Suprapubic skin (tissue), 4 donors: ENCODE measurements around the gene SLC39A3.

Experiments
- CTCF ChIP-seq, 2 donors: fragments of 200-600 bp in 1 of 2; fragments of 450-650 bp in 1 of 2; sonication (generic) in 1 of 2; IDR thresholded peaks; one replicate each; pipeline ENCODE4 v1.5.1; 2016 to 2019; ENCODE audit warnings: antibody characterized with exemption in 2 of 2, mild to moderate bottlenecking in 1 of 2, moderate library complexity in 1 of 2
- EP300 ChIP-seq: sonication (generic); formaldehyde crosslinking; IDR thresholded peaks from one replicate; pipeline ENCODE4 v1.6.1; 2017; ENCODE audit warnings: antibody characterized with exemption
- POLR2A ChIP-seq, 2 donors: fragments of 450-650 bp; IDR thresholded peaks; one replicate each; pipeline ENCODE4 v1.6.1; 2017; ENCODE audit warnings: antibody characterized with exemption in 2 of 2, mild to moderate bottlenecking in 2 of 2, moderate library complexity in 2 of 2
- POLR2AphosphoS5 ChIP-seq, 3 donors: sonication (generic); formaldehyde crosslinking; IDR thresholded peaks; one replicate each; pipeline ENCODE4 v1.6.1; 2017; ENCODE audit warnings: antibody characterized with exemption in 3 of 3

- TF ChIP-seq CTCF (IDR thresholded peaks at IDR 0.05), result no peak
- TF ChIP-seq POLR2AphosphoS5 (IDR thresholded peaks at IDR 0.05), result no peak
- TF ChIP-seq POLR2A (IDR thresholded peaks at IDR 0.05), result no peak
- no peak for TF ChIP-seq EP300
Measured at GRCh38 chr19:2706251-2706650, 33.6 kb downstream of the SLC39A3 start.
